Small intestine (tissue), 7 donors: ENCODE data around the gene OLFM2. TPM values are rescaled to one million over a fixed set of nuclear protein-coding genes. Genes with fewer than 3 reads are reported as not detected.
A peak's percentile ranks its signal among the peaks of the same experiment; 100 is the strongest.
"Not testable (repeated sequence)": the region's sequence is repeated elsewhere in the genome, so short reads cannot be mapped to it uniquely, and the experiment has no call there.

Experiments used
- DNase-seq, 2 donors: peaks; one replicate each; pipeline versions ENCODE4 v3.0.0 to v3.0.0-alpha.2; 2013
- FAIRE-seq: peaks from 2 replicates; lab custom pipeline; 2012; peaks lifted over from hg19 to GRCh38; lab: Jason Lieb, UNC
- H3K27ac ChIP-seq, 3 donors: one replicate each; pipeline ENCODE4 v1.5.1; 2013; ENCODE audit warnings: low read length in 2 of 3, mild to moderate bottlenecking in 2 of 3, control low read depth in 1 of 3, inconsistent platforms in 1 of 3, low read depth in 1 of 3, moderate library complexity in 1 of 3
- H3K27me3 ChIP-seq, 3 donors: one replicate each; pipeline ENCODE4 v1.6.1; 2013; ENCODE audit warnings: low read length in 3 of 3, inconsistent platforms in 1 of 3; ENCODE audit not compliant: control insufficient read depth in 3 of 3, insufficient read depth in 3 of 3
- H3K36me3 ChIP-seq, 3 donors: one replicate each; pipeline ENCODE4 v1.6.1; 2013; ENCODE audit warnings: low read length in 3 of 3, inconsistent platforms in 1 of 3, low read depth in 1 of 3, mild to moderate bottlenecking in 1 of 3, moderate library complexity in 1 of 3; ENCODE audit not compliant: control insufficient read depth in 3 of 3, insufficient read depth in 2 of 3
- H3K4me1 ChIP-seq, 3 donors: one replicate each; pipeline ENCODE4 v1.6.1; 2013; ENCODE audit warnings: low read length in 2 of 3, inconsistent platforms in 1 of 3, low read depth in 1 of 3, mild to moderate bottlenecking in 1 of 3, moderate library complexity in 1 of 3; ENCODE audit not compliant: control insufficient read depth in 3 of 3, insufficient read depth in 2 of 3
- H3K4me3 ChIP-seq, 3 donors: one replicate each; pipeline ENCODE4 v1.5.1; 2013; ENCODE audit warnings: low read length in 3 of 3, control low read depth in 1 of 3, inconsistent platforms in 1 of 3, low read depth in 1 of 3, mild to moderate bottlenecking in 1 of 3, moderate library complexity in 1 of 3
- H3K9me3 ChIP-seq, 2 donors: one replicate each; pipeline ENCODE4 v1.6.1; 2013; ENCODE audit warnings: low read depth in 1 of 2, low read length in 1 of 2; ENCODE audit not compliant: control insufficient read depth in 2 of 2, insufficient read depth in 1 of 2
- WGBS, 3 donors: extraction: QIAGEN DNeasy Blood & Tissue Kit; methylation state at CpG; one replicate each; pipeline ENCODE4 v1.1.7; 2013; 5-methylcytosine and 5-hydroxymethylcytosine counted together
- polyA plus RNA-seq, 4 donors: library from polyadenylated mRNA; stranded (reverse) in 3 of 4; unstranded in 1 of 4; fragments of 200-250 nt in 3 of 4; fragments of 120-200 nt in 1 of 4; gene quantifications; one replicate each; pipeline versions ENCODE4 v1.2.1 to v1.2.3, GENCODE V29; 2013
- donor health status: healthy with polysubstance abuse.
- donor health status: control.
- donor health status: control.
- donor health status: Bipolar disorder and iron deficiency.
- donor health status: healthy.

The OLFM2 gene
- polyA plus RNA-seq, 4 donors: 0.45 to 8.4 (median 1.9) TPM

DNA sequence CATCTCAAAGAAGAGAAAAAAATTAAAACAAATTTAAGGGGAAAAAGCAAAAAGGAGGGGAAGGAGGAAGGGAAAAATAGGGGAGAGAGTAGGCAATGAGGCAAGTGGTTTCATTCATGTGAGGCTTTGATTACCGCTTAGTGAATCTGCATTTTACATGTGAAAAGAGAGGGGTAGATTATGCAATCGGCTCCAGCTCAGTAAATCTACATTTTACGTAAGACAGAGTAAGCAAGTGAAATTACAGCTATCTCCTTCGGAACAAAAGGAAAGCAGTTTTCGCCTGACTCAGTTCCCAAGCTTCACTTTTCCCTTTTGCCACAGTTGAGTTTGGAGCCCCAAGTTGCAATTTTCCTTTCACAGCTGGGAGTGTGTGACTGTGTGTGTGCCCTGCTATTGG, 16.0 kb upstream of the OLFM2 start:
- Histone ChIP-seq H3K27me3 (no peaks in the 10 kb centered on the region), H3K4me1 (no peaks in the 10 kb centered on the region), H3K4me3 (no peak overlapping the region), H3K9me3 (no peaks in the 10 kb centered on the region), H3K27ac (no peak overlapping the region), H3K36me3 (no peaks in the 10 kb centered on the region)
- FAIRE-seq: no peak
- no peak for DNase-seq
- 64 to 68% (median 67%) methylated on average over 5 of the region's 5 CpGs for WGBS, 3 donors

DNA sequence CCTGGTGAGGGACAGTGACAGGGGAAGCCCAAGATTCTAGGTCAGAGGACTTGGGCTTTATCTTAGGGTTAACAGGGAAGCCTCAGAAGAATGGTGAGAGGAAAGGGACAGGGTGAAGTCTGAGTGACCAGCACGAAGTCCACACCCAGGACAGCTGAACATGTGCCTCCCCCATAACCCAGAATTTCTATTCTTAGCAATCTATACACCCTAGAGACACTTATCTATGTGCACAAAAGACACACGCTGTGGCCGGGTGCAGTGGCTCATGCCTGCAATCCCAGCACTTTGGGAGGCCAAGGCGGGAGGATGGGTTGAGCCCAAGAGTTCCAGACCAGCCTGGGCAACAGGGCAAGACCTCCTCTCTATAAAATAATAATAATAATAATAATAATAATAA, 11.1 kb upstream of the OLFM2 start:
- no peak overlapping the region for H3K4me3 ChIP-seq
- H3K27ac ChIP-seq: no peak overlapping the region
- peaks cover 0 to under 1% of the 10 kb centered on the region in 2 donors for H3K9me3 ChIP-seq
- no peaks in the 10 kb centered on the region for H3K27me3 ChIP-seq
- H3K4me1 ChIP-seq: no peaks in the 10 kb centered on the region
- H3K36me3 ChIP-seq: no peaks in the 10 kb centered on the region
- 56 to 64% (median 63%) methylated on average over 4 of the region's 4 CpGs for WGBS, 3 donors
- no peak for FAIRE-seq
- DNase-seq: no peak

DNA sequence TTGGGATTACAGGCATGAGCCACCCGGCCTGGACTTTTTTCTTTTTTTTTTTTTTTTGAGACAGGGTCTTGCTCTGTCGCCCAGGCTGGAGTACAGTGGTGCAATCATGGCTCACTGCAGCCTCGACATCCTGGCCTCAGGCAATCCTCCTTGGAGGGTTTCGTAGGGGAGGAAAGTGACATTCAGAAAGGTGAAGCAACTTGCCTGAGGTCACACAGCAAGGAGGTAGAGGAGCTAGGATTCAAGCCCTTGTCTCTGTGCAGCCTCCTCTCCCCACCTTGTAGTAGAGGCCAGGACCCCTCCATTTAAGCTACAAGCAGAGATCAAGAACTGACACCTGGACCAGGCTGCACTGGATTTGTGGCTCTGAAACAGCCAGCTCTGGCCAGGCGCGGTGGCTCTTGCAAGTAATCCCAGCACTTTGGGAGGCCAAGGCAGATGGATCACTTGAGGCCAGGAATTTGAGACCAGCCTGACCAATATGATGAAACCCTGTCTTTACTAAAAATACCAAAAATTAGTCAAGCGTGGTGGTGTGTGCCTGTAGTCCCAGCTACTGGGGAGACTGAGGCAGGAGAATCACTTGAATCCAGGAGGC, 10.3 kb upstream of the OLFM2 start:
- H3K27ac ChIP-seq, H3K27me3 ChIP-seq, FAIRE-seq, H3K36me3 ChIP-seq, H3K9me3 ChIP-seq, DNase-seq, H3K4me1 ChIP-seq, H3K4me3 ChIP-seq: not testable (repeated sequence)
- 80 to 84% (median 81%) methylated on average over 7 of the region's 7 CpGs for WGBS, 3 donors

DNA sequence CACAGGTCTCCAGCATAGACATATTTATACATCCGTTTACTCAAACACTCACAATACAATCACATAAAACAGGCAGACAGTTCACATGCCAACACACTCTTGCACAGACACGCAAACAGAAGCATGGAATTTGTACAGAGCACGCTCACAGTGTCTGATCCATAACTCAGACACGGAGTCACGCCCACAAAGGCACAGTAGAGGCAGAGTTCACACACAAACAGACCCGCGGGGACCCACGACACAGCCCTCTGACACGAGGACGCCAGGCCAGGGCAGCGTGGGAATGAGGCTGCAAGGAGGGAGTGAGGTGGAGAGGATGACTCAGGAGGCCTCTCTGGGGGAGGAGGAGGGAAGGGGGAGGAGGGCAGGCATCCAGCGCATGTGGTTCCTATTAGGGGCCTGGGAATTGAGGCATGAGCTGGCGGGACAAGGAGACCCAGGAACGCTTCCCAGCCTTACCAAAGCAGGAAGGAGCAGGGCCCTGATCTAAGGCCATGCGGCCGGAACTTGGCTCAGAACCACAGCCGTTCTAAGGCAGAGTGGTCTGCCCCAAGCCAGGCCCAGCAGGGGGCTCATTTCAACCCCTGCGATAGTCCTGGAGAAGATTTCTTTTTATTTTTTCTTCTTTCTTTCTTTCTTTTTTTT, 9.1 kb upstream of the OLFM2 start:
- Histone ChIP-seq H3K36me3 (no peaks in the 10 kb centered on the region), H3K27ac (peak overlapping the region in 2 of 3 donors; percentile 17 to 71), H3K4me1 (no peaks in the 10 kb centered on the region), H3K9me3 (peaks cover 0 to 5% of the 10 kb centered on the region in 2 donors), H3K27me3 (peaks cover 0 to 3% (median 0%) of the 10 kb centered on the region in 3 donors), H3K4me3 (no peak overlapping the region)
- DNase-seq (peak in 1 of 2 donors; percentile 31), FAIRE-seq (no peak)
- 33 to 40% (median 40%) methylated on average over 18 of the region's 18 CpGs for WGBS, 3 donors

DNA sequence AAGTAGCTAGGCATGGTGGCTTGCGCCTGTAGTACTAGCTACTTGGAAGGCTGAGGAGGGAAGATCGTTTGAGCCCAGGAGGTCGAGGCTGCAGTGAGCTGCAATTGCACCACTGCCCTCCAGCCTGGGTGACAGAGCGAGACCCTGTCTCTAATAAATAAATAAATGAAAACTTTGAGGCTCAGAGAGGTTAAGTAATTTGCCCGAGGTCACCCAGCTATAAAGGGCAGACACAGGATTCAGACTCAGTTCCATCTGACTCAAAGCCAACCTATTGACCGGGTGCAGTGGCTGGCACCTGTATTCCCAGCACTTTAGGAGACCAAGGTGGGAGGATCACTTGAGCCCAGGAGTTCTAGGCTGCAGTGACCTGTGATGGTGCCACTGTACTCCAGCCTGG, 7.4 kb upstream of the OLFM2 start:
- no peaks in the 10 kb centered on the region for H3K36me3 ChIP-seq
- H3K9me3 ChIP-seq: peaks cover 0 to 5% of the 10 kb centered on the region in 2 donors
- DNase-seq (no peak), FAIRE-seq (no peak)
- 79 to 83% (median 81%) methylated on average over 6 of the region's 6 CpGs for WGBS, 3 donors
- H3K27me3 ChIP-seq: peaks cover 0 to 3% (median 0%) of the 10 kb centered on the region in 3 donors
- no peak overlapping the region for H3K4me3 ChIP-seq
- no peak overlapping the region for H3K27ac ChIP-seq
- H3K4me1 ChIP-seq: no peaks in the 10 kb centered on the region

DNA sequence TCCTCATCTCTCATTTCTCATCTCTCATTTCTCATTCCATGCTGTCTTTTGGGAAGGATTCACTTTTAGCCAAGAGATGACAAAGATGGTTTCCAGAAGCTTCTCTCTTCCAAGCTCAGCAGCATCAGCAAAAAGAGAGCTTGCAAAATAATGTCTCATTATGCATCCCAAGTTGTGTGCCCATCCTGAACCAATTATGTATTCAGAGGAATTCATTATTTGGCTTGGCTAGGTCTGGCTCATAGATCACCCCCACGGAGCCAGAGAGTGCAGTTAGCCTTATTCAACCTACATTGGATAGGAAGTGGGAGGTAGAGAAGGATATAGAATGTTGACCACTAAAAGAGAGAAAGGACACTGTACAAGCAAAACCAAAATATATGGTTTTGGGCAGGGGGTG, 5.4 kb upstream of the OLFM2 start:
- DNase-seq: no peak
- Histone ChIP-seq H3K36me3 (no peaks in the 10 kb centered on the region), H3K9me3 (peaks cover 0 to 5% of the 10 kb centered on the region in 2 donors), H3K4me1 (no peaks in the 10 kb centered on the region), H3K27me3 (peaks cover 0 to 5% (median 5%) of the 10 kb centered on the region in 3 donors), H3K27ac (no peak overlapping the region), H3K4me3 (no peak overlapping the region)
- WGBS, 3 donors: 57 to 69% (median 63%) methylated on average over 1 of the region's 1 CpG
- no peak for FAIRE-seq

DNA sequence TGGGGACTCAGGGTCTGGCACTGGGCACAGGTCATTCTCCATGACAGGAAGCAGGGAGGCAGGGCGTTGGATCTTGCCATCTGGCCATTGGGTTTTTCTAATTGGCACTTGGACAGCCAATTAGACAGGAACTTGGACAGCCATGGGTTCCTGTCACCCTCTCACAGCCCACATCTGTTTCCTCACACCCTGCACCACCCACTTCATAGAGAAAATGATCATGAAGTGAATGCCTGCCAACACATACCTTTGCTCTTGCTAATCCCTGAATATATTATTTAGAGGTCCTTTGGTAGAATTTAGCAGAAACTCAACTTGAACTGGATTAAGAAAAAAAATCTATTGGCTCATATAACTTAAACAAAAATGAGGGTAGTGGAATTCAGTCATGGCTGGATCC, 4.9 kb upstream of the OLFM2 start:
- H3K9me3 ChIP-seq: peaks cover 0 to 5% of the 10 kb centered on the region in 2 donors
- 38 to 50% (median 40%) methylated on average over 1 of the region's 1 CpG for WGBS, 3 donors
- H3K27ac ChIP-seq: no peak overlapping the region
- no peaks in the 10 kb centered on the region for H3K36me3 ChIP-seq
- no peak overlapping the region for H3K4me3 ChIP-seq
- FAIRE-seq (no peak), DNase-seq (no peak)
- peaks cover 0 to 7% (median 5%) of the 10 kb centered on the region in 3 donors for H3K27me3 ChIP-seq
- peaks cover 0 to 2% (median 0%) of the 10 kb centered on the region in 3 donors for H3K4me1 ChIP-seq

DNA sequence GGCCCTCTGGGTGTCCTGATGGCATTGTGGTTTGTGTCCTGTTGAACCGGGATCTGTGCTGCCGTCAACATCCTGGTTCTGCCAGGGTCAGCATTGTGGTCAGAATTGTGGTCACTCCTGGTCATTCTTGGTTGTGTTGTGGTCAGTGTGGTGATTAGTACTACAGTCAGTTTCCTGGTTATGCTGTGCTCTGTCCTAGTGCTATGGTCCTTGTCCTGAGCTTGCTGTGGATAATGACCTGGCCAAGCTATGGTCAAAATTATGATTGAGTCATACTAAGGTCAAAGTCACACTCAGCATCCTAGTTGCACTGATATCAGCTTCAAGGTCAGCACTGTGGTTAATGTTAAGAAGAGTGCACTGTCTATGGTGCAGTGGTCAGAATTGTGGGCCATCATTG, 4.5 kb upstream of the OLFM2 start:
- H3K4me3 ChIP-seq: no peak overlapping the region
- H3K27me3 ChIP-seq: peaks cover 0 to 10% (median 5%) of the 10 kb centered on the region in 3 donors
- FAIRE-seq (no peak), DNase-seq (no peak)
- H3K4me1 ChIP-seq: peaks cover 0 to 2% (median 0%) of the 10 kb centered on the region in 3 donors
- 60 to 72% (median 66%) methylated on average over 2 of the region's 2 CpGs for WGBS, 3 donors
- H3K9me3 ChIP-seq: peaks cover 0 to 5% of the 10 kb centered on the region in 2 donors
- H3K36me3 ChIP-seq: no peaks in the 10 kb centered on the region
- H3K27ac ChIP-seq: no peak overlapping the region
